NCI-H226 (cell line): ENCODE data around the gene KRTAP1-4.
A peak's percentile ranks its signal among the peaks of the same experiment; 100 is the strongest.
"Not testable (repeated sequence)": the region's sequence is repeated elsewhere in the genome, so short reads cannot be mapped to it uniquely, and the experiment has no call there.

Experiments
- DNase-seq: peaks from one replicate; pipeline ENCODE4 v3.0.0-alpha.2; 2015

Gene KRTAP1-4

GRCh38 chr17:41046735-41047465 lies 16.9 kb upstream of the KRTAP1-4 start, which contains the start of gene KRTAP2-1:
KRTAP2-1 (minus strand) TSS chr17:41047316; CDS start chr17:41047267, 49 bp downstream.
- DNase-seq: not testable (repeated sequence)

DNA sequence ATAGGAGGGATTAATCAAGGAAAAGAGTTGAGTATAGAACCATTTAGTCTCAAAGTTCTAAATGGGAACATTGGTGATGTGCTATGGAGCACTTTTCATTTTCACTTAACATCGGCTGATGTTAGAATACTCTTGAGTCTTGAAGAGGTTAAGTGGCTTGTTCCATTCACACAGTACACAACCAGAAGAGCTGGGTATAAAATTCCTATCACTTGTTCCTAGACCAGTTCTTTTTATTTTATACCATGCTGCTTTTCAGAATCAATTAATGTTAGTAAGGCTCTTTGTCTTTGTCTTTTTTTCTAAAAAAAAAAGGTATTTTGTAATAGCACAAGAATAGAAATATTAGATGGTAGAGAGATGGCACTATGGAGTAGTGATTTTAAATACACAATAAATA lies 13.0 kb upstream of the KRTAP1-4 start:
- no peak for DNase-seq

- DNase-seq: not testable (repeated sequence)
Observed at GRCh38 chr17:41040783-41041571, 11.0 kb upstream of the KRTAP1-4 start, which contains the start of gene KRTAP1-1. KRTAP1-1 (minus strand) TSS chr17:41041450; CDS start chr17:41041397, 53 bp downstream.

- no peak for DNase-seq
Observed at GRCh38 chr17:41037853-41038350, 7.9 kb upstream of the KRTAP1-4 start.

DNA sequence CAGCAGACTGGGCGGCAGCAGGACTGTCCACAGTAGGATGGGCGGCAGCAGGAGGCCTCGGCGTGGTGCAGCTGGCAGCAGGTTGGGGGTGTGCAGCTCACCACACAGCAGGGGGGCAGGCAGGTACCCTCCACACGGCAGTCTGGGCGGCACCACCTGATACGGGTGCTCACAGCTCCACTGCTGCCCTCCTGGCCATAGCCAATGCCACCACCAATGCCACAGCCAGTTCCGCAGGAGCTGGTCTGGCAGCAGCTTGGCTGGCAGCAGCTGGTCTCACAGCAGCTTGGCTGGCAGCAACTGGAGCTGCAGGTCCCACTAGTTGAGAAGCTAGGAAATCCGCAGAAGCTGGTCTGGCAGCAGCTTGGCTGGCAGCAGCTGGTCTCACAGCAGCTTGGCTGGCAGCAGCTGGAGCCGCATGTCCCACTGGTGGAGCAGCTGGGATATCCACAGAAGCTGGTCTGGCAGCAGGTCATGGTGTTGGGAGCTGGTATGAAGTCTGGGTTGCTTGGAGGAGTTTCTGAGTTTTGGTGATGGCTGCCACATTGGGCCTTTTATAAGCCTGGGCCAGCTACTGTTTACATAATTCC lies 4.4 kb upstream of the KRTAP1-4 start, which contains the start of gene KRTAP1-3:
Gene KRTAP1-3 (minus strand): TSS at position 529 of the 590 bp plus-strand sequence. CDS start 53 bp downstream, at position 476.
- not testable (repeated sequence) for DNase-seq

DNA sequence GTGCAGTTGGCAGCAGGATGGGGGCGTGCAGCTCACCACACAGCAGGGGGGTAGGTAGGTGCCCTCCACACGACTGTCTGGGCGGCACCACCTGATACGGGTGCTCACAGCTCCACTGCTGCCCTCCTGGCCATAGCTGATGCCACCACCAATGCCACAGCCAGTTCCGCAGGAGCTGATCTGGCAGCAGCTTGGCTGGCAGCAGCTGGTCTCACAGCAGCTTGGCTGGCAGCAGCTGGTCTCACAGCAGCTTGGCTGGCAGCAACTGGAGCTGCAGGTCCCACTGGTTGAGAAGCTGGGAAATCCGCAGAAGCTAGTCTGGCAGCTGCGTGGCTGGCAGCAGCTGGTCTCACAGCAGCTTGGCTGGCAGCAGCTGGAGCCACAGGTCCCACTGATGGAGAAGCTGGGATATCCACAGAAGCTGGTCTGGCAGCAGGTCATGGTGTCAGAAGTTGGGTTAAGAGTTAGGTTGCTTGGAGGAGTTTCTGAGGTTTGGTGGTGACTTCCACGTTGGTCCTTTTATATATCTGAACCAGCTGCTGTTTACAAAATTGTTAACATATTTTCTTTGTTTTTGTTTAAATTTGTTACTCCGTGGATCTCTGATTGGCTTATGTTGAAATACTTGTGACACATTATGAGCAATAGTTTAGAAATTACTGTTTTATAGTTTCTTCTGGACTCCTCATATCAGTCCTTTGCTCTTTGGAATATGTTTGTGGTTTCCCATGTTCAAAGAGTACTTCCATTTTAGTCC lies 3.1 kb downstream of the KRTAP1-4 start, which contains the start of gene KRTAP1-5:
Gene KRTAP1-5 (minus strand): TSS at position 494 of the 757 bp plus-strand sequence. CDS start 53 bp downstream, at position 441.
- peak; percentile 10 for DNase-seq

DNA sequence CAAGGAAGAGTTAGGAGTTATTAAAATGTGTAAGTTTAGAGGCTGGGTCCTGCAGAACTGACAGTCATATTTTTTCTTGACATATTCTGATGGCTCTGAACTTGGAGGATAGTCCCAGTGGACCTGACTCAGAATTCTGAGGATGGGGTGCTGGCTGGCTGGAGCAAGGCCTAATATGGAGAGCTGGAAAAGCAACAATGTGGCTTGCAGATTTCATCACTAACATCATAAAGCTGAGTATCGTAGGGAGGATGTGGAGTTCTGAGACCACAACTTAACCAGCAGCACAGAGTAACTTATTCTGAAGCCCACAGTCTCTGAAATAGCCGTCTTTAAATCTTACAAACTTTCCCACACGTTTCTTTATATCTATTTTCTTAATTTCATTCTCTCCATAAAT lies 5.3 kb downstream of the KRTAP1-4 start:
- DNase-seq: no peak

GRCh38 chr17:41020336-41020735 lies 9.7 kb downstream of the KRTAP1-4 start:
- no peak for DNase-seq

GRCh38 chr17:41019415-41019814 lies 10.6 kb downstream of the KRTAP1-4 start:
- DNase-seq: no peak

GRCh38 chr17:41018541-41018940 lies 11.5 kb downstream of the KRTAP1-4 start:
- DNase-seq: no peak

GRCh38 chr17:41016578-41017215 lies 13.3 kb downstream of the KRTAP1-4 start:
- no peak for DNase-seq

GRCh38 chr17:41015454-41015853 lies 14.5 kb downstream of the KRTAP1-4 start:
- no peak for DNase-seq

DNA sequence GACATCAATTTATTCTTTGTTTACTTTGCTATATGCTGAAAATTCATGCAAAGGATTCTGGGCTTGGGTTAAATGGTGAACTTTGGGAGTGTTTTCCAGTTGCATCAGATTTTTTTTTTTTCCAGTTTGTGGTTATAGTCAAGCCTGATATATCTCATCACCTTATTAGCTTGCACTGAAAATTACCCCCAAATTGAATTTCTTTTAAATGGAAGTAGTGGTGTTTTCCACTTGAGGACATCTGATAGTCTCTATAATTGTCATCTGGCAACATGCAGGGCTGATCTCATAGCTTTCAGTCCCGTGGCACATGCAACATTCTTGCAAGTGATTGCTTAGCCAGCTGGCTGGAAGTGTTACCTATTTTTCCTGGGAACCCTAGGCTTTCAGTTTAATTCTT lies 16.4 kb downstream of the KRTAP1-4 start:
- no peak for DNase-seq

DNA sequence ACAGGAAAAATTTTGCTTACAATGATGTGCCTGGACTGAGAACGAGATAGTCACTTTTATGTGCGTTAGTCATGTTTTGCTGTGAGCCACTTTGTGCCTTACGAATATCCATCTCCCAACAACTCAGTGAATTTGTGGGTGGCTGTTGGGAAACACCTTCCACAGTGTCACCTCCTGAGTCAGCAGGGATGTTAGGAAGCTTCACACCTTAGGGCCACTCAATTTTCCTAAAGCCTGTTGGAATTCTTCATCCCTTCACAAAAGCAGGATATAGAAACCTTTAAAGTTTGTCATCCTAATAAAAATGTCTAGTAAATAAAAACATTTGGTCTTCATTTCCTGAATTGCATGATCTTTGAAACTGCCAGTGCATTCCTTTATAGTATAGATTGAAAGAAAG lies 16.8 kb downstream of the KRTAP1-4 start:
- DNase-seq: no peak

DNA sequence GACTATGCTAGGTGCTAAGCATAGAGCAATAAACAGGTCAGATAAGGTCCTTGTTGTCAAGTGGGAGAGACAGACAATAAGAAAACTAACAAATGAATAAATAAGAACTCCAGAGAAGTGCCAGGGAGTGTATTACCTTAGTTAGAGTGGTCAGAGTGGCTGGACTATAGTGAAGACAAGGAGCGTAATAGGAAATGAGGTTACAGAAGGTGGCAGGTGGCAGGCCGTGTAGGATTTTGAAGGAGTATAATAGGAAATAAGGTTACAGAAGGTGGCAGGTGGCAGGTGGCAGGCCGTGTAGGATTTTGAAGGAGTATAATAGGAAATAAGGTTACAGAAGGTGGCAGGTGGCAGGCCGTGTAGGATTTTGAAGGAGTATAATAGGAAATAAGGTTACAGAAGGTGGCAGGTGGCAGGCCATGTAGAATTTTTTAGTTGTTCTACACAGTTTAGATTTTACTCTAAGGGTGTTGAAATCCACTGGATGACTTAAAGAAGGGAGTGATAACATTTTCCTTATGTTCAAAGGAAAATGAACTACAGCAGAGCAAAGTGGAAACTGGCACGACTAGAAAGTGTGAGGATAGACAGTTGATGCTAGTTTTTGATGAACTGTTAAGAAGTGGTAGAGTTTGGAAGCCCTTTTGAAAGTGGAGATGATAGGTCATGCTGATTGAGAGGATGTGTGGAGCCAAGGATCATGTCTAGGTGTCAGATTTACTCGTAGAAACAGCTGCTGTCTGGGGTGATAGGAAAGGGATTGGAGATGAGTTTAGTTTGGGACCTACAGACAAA lies 17.5 kb downstream of the KRTAP1-4 start:
- DNase-seq: no peak

- no peak for DNase-seq
Observed at GRCh38 chr17:41010441-41010840, 19.6 kb downstream of the KRTAP1-4 start.

DNA sequence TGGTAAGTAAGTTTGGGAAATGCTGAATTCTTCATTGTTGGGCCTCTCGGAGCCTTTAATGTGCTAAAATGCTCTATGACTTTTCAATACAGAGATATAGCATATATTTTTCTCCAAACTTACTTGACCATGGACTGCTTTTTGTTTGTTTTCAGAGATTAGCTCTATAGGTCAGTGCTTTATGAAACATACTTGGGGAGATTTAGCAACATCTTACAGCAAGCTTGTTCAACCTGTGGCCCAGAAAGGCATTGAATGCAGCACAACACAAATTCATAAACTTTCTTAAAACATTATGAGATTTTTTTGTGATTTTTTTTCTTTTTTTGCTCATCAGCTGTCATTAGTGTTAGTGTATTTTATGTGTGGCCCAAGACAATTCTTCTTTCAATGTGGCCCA lies 20.1 kb downstream of the KRTAP1-4 start:
- no peak for DNase-seq

DNA sequence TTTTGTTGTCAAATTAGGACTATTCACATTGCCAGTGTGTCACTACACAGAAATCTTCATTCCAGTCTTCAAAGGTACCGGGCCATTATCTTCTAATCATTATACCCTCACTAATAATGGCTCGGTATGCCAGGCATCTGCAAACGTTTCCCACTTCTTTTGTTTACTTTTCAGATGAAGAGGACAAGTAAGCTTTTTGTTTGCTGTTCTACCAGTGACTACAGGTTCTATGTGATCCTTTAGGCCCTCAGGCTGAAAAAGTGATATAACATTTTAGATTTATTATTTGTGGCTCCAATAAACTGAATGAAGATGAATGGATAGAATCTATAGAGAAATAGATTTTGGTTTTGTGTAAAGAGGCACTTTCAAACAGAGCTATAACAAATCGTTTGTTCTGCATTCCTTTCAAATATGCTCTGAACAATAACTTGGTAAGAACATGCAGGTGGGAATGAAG lies 20.7 kb downstream of the KRTAP1-4 start:
- DNase-seq: no peak

GRCh38 chr17:41008811-41009210 lies 21.2 kb downstream of the KRTAP1-4 start, which contains the start of gene KRTAP3-1:
KRTAP3-1 (minus strand) TSS chr17:41009128; CDS start chr17:41009074, 54 bp downstream.
- DNase-seq: no peak

GRCh38 chr17:41004397-41004796 lies 25.6 kb downstream of the KRTAP1-4 start:
- no peak for DNase-seq

- DNase-seq: no peak
Observed at GRCh38 chr17:41003926-41004325, 26.1 kb downstream of the KRTAP1-4 start.
